ENCODE data around the gene SBNO2.

Gene SBNO2

DNA sequence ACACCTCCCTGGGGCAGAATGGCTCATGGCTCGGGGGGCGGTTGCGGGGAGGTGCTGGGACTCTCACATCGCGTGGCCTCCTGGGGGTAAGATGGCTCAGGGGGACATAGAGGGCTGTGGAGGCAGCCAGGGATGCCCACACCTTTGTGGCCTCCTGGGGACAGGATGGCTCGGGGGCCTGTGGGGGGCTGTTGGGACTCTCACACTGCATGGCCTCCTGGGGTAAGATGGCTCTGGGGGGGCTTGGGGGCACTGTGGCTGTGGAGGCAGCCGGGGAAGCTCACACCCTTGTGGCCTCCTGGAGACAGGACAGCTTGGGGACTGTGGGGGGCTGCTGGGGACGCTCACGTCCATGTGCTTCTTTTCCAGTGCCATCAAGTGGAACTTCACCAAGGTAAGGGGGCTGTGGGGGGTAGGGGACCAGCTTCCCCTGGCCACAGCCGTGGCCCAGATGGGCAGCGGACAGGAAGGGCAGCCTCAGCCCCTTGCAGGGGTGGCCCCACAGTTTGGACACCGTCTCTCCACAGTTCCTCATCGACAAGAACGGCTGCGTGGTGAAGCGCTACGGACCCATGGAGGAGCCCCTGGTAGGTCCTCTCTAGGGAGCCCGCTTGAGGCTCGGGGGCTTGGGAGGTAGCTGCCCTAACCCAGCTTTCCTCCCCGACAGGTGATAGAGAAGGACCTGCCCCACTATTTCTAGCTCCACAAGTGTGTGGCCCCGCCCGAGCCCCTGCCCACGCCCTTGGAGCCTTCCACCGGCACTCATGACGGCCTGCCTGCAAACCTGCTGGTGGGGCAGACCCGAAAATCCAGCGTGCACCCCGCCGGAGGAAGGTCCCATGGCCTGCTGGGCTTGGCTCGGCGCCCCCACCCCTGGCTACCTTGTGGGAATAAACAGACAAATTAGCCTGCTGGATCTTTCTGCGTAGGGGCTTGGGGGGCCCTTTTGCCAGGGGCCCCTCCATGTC lies 67.9 kb downstream of the SBNO2 start:
- DNase-seq (ENCODE audit: low read depth) = no peak

- DNase-seq (ENCODE audit: low read depth) = no peak
These were observed 68.8 kb downstream of the SBNO2 start for GRCh38 chr19:1105008-1105872.

DNA sequence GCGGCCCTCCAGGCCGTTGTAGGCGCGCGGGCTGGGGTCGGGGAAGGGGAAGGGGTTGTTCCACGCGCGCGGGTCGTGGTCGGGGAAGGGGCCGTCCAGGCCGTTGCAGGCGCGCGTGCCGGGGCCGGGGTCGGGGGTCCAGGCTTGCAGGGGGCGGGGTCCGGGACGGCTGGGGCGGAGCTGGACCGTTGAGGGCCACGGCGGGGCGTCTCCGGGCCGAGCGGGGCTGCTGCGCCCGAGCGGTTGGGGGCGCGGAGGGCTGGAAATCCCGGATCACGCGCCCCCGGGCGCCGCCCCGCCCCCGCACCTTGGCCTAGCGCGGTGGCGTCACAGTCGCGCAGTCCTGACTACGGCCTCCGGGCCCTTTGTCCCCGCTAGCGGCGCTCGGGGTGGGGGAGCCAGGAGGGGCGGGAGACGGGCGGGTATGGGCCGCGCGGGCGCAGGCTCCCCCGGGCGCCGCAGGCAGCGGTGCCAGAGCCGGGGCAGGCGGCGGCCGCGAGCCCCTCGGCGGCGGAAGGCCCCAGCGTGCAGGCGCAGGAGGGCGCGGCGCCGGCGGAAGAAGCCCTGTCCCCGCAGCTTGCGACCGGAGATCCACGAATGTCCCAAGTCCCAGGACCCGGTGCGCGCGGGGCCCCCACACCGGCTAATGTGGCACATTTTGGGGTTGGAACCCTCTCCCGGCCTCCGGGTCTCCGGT lies 69.6 kb downstream of the SBNO2 start:
- DNase-seq (ENCODE audit: low read depth) = no peak

GRCh38 chr19:1103708-1104310 lies 70.3 kb downstream of the SBNO2 start, which contains the start of gene GPX4:
TSS of gene GPX4 (plus strand) at chr19:1103994. CDS start at chr19:1104044, 50 bp downstream.
- DNase-seq (ENCODE audit: low read depth) = peak; percentile 99

- DNase-seq (ENCODE audit: low read depth) = no peak
These were observed 70.8 kb downstream of the SBNO2 start for GRCh38 chr19:1103132-1103707.

DNA sequence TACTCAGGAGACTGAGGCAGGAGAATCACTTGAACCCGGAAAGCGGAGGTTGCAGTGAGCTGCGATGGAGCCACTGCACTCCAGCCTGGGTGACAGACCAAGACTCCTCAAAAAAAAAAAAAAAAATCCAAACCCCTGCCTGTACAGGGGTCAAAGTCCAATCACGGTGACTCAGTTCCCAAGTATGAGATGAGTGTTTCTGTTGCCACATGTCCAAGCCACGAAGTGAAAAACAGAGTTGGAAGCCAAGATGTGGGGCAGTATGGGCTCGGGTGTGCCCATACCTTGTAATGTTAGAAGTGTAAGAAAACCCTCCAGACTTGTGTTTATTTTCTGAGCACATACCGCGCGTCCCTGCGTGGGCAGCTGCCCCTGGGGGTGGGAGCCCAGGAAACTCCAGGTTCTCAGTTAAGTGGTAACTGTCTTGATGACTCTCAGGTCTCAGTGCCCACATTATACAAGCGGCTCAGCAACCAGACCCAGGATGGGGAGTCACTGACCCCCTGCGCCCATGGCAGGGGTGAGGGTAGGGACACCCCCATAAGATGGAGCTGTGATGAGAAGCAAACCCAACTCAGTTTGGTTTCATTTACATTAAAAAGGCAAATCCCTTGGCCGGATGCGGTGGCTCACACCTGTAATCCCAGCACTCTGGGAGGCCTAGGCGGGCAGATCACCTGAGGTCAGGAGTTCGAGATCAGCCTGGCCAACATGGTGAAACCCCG lies 71.5 kb downstream of the SBNO2 start:
- peak; percentile 98 for DNase-seq (ENCODE audit: low read depth)

DNA sequence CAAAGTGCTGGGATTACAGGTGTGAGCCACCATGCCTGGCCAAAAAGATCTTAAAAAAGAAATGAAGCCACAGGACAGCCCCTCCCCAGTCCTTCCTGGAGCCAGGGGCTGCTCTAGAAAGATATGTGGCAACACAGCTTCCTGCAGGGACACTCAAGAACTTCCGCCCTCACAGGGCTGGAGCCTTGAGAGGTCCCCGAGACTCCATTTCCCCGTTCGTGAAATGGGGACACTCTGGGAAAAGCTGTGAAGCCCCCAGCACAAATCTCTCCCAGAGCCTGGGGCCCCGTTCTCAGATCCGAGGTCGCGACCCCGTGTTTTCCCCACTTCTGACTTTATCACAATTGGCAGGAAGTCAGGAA lies 72.8 kb downstream of the SBNO2 start:
- DNase-seq (ENCODE audit: low read depth) = no peak

DNA sequence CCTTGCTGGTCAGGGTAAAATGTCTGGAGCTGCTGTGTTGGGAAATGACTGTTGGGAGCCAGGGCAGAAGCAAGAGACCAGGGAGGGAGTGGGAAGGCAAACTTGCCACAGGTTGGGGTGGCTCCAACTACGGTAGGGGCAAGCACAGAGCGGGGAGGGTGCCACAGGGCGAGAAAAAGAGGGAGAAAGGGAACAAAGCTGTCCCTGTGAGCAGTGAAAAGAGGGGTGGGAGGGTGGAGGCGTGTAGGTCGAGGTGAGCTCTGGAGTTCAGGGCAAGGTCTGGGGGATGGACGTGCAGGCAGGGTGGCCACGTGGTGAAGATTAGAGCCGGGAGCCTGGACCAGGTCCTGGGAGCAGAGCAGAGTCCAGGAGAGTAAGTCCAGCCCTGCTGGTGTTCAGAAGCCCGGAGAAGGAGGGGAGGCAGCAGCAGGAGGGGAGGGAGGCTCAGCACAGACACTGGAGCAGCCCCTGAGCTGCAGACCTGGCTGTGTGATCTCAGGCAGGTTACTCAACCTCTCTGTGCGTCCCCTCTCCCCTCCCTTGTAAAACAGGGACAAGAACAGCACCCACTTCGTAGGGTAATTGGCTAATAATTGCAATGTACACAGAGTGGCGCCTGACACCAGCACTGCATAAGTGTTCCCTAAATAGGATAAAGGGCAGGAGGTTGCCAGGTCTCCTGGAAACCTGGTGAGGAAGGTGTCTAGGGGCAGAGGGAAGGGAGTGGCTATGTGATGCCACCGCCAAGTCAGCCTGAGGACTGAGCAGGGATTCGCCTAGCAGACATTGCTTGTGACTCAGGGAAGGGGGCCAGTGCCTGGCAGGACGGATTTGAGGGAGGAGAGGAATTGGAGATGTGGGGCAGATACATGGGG lies 75.7 kb downstream of the SBNO2 start:
- no peak for DNase-seq (ENCODE audit: low read depth)

- DNase-seq (ENCODE audit: low read depth) = no peak
These were observed 76.3 kb downstream of the SBNO2 start for GRCh38 chr19:1097810-1098176.

GRCh38 chr19:1094978-1095701 lies 78.9 kb downstream of the SBNO2 start, which contains the start of gene POLR2E:
TSS of gene POLR2E (minus strand) at chr19:1095375. CDS start at chr19:1095315, 60 bp downstream.
- DNase-seq (ENCODE audit: low read depth) = peak; percentile 96

DNA sequence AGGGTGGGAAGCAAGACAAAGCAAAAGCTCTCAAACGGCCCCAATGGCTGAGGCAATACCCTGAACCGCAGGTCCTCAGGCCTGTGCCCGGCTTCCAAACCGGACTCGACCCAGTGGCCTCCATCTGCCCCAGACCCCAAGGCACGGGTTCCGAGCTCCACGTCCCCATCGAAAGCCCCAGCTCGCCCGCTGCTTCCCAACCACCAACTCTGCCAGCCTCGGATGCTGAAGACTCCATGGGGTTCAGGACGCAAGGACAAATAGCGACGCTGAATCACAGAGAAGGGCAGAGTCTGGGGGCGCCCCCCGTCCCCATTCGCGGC lies 79.5 kb downstream of the SBNO2 start:
- no peak for DNase-seq (ENCODE audit: low read depth)

DNA sequence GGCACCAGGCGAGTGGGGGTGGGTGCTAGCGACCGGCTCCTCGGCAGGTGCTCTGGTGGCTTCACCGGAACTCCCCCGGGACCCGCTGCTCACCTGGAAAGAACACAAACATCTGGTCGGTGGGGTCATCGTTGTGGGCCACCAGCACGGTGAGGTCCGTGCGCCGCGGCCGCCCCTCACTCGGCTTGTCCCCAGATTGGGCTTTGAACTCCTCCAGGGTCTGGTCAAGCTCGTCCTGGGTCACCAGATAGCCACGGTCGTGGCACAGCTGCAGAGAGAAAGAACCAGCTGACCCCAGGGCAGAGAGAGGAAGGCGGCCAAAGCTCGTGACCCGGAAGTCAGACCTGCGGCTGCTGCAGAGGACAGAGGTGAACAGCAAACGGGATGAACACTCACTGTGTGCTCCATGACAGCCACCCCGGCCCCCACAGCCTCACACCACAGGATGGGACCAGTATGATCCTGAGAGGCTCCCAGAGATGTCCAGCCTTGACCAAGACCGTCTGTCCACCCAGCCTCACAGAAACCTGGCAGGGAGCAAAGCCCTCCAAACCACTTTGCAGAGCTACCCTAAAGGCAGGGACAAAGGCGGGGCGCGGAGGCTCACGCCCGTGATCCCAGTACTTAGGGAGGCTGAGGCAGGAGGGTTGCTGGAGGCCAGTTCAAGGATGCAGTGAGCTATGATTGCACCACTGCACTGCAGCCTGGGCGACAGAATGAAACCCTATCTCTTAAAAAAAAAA lies 80.1 kb downstream of the SBNO2 start:
- DNase-seq (ENCODE audit: low read depth) = no peak

DNA sequence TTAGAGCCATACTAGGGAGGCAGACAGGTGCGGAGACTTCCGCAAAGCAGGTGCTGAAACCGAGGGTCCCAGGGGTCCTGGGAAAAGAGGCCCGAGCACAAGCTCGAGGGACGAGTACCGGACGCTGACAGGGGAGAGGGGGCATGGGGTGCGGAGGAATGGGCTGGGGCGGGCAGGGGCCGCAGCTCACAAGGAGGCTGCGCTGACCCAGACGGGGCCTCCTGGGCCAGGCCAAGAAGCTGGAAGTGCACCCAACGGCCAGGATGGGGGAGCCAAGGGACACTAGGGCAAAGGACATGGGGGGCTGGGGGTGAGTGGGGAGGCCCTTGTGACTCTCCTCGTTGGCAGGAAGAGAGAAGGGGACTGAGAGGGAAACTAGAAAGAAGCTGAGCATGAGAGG lies 80.7 kb downstream of the SBNO2 start:
- DNase-seq (ENCODE audit: low read depth) = no peak

DNA sequence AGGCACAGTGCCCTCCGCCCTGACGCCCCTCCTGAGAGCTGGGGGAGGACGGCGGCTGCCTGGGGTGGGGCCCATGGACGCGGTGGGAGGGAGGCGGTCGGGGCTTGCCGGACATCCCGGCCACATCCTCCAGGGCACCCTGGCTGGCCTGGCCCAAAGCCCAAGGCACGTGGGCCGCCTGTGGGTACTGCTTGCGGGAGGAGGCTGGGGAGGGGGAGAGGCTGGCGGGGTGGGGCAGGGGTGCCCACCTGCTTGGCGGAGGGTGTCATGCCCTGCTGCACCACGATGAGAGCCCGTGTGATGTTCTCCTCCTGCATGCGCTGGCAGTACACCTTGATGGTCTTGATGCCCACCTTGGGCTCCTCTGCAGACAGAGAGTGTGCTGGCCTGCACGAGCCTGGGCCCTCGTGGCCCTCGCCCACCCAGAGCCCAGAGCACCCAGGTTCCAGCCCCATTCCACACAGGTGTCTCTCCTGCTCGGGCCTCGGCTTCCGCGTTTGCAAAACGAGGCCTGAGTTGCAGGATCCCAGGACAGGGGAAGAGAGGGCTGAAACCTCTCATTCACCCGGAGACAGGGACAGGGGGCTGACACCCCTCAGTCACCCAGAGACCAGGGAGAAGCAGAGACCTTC lies 82.4 kb downstream of the SBNO2 start:
- DNase-seq (ENCODE audit: low read depth) = no peak

DNA sequence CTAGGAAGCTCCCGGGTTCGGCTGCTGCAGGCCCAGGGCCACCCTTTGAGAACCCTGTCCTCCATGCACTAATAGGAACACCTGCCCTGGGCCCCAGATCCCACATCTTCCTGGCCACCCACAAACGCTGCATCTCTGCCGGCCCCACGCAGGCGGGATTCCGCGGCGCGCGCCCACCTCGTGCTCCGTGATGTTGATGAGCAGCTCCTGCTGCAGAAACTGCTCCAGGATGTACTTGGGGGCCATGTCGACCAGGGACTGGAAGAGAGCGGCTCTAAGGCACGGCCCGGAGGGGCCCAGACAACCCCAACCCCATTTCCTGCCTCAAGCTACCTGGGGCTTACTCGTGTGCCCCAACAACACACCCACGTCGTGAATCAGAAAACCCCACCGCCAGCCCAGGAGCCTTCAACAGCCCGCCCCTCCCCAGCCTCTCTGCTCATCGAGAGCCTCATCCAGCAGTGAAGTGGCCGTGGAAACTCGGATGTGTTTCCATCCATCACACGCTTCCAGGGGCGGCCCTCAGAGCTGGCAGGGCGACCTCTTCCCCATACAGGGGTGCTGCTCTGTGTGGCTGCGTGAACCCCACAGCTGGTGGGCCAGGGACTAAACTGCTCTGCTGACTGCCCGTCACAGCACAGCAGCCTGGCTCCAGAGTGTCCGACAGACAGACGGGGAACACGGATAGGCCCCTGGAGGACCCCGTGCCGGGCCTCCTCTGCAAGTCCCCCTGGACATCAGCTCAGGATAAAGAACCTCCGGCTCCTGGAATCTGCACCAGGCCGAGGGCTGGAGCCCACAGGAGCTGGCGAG lies 83.1 kb downstream of the SBNO2 start:
- DNase-seq (ENCODE audit: low read depth) = no peak

GRCh38 chr19:1089891-1090290 lies 84.2 kb downstream of the SBNO2 start:
- no peak for DNase-seq (ENCODE audit: low read depth)

DNA sequence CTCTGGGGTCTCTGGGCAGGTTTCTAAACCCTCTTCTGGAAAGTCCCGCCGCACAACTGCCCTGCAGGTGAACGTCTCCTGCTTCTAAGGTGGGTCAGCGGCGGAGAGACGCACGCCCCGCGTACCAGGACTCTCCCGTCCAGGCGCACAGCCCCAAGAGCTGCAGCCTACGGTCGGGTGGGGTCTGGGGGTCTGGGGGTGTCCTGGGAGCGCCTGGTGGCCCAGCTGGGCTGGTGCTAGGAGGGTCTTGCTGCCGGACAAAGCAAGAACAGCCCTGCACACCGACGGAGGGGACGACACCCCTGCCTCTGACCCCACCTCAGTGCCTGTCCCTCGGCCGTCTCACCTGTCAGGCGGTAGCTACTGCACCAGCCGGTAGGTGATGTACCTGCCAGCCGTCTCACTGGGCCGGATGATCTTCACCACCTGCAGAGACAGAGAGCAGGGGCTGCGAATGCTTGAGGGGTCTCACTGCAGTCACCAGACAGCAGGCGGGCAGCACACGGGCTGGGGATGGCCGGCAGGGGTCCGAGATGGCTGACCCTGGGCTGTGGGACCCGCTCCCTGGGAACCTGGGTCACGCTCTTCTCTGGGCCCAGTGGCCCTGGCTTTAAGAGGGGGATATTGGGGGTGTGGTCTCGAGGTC lies 84.8 kb downstream of the SBNO2 start:
- no peak for DNase-seq (ENCODE audit: low read depth)

Measured in stromal cell of bone marrow (primary cell).